Effector memory CD8-positive, alpha-beta T cell (primary cell): Measurements from ENCODE around the gene BRF1.

Source experiments
- ATAC-seq: fragments of 150-1000 bp; cut with Tn5 transposase; replicated peaks from 2 replicates; pipeline ENCODE4 v1.10.0; 2021; ENCODE audit warnings: mild to moderate bottlenecking, moderate library complexity
- DNase-seq, 3 experiments: peaks; one replicate each; pipeline ENCODE4 v3.0.0; 2021
- H3K27ac Mint-ChIP-seq, 2 donors: one replicate each; pipeline ENCODE4 v1.8.0; 2022; ENCODE audit warnings: mild to moderate bottlenecking in 2 of 2, mixed read lengths in 2 of 2, moderate library complexity in 2 of 2
- H3K27me3 Mint-ChIP-seq, 2 donors: one replicate each; pipeline ENCODE4 v1.8.0; 2022; ENCODE audit warnings: mixed read lengths in 2 of 2
- H3K36me3 Mint-ChIP-seq: one replicate; pipeline ENCODE4 v1.8.0; 2022; ENCODE audit warnings: mild to moderate bottlenecking, moderate library complexity, mixed read lengths; ENCODE audit not compliant: insufficient read depth
- H3K4me1 Mint-ChIP-seq, 2 donors: one replicate each; pipeline ENCODE4 v1.8.0; 2022; ENCODE audit warnings: low read depth in 2 of 2, mixed read lengths in 2 of 2
- H3K4me3 Mint-ChIP-seq, 2 donors: one replicate each; pipeline ENCODE4 v1.8.0; 2022; ENCODE audit warnings: mild to moderate bottlenecking in 2 of 2, mixed read lengths in 2 of 2, moderate library complexity in 2 of 2
- H3K9me3 Mint-ChIP-seq, 2 donors: one replicate each; pipeline ENCODE4 v1.8.0; 2022; ENCODE audit warnings: mixed read lengths in 2 of 2
- total RNA-seq, 9 experiments: gene quantifications; one replicate each; lab custom pipeline; 2026; lab: John Stamatoyannopoulos, UW

The BRF1 gene, protein sequence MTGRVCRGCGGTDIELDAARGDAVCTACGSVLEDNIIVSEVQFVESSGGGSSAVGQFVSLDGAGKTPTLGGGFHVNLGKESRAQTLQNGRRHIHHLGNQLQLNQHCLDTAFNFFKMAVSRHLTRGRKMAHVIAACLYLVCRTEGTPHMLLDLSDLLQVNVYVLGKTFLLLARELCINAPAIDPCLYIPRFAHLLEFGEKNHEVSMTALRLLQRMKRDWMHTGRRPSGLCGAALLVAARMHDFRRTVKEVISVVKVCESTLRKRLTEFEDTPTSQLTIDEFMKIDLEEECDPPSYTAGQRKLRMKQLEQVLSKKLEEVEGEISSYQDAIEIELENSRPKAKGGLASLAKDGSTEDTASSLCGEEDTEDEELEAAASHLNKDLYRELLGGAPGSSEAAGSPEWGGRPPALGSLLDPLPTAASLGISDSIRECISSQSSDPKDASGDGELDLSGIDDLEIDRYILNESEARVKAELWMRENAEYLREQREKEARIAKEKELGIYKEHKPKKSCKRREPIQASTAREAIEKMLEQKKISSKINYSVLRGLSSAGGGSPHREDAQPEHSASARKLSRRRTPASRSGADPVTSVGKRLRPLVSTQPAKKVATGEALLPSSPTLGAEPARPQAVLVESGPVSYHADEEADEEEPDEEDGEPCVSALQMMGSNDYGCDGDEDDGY
- 42.3 to 92.5 (median 67.1) reads per million in 9 experiments for total RNA-seq

DNA sequence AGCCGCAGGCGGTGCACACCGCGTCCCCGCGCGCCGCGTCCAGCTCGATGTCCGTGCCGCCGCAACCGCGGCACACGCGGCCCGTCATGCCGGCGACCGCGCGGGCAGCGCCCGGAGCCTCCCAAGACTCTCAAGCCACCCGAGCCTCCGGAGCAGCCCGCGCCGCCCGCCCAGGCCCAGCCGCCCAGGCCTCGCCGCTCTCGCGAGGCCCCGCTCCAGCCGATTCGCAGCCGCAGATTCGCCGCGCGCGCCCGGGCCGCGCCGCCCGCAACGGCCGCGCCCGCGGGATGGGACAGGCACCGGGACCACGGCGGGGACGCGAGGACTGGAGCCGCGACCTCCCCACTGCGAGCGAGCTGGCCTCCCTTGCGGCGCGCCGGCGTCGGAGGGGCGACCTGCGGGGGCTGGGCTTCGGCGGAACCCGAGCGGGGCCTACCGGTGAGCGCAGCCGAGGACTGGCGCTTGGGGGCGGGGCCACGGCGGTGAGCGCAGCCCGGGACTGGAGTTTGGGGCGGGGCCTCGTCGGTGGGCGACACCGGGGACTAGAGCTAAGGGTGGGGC, at the start of gene BRF1:
BRF1 (minus strand) TSS at position 460 of the 561 bp plus-strand sequence; CDS start at position 88, 372 bp downstream.
- DNase-seq (peak; percentile 96 to 97 (median 97)), ATAC-seq (peak; percentile 86)
- Mint-ChIP-seq H3K36me3 (peaks cover 25% of the 10 kb centered on the region), H3K4me3 (peak within 1 kb of the TSS; percentile 80 to 85), H3K27me3 (no peaks in the 10 kb centered on the region), H3K4me1 (peaks cover 20 to 22% of the 10 kb centered on the region in 2 donors), H3K27ac (peak within 1 kb of the TSS; percentile 85 to 88), H3K9me3 (no peaks in the 10 kb centered on the region)

DNA sequence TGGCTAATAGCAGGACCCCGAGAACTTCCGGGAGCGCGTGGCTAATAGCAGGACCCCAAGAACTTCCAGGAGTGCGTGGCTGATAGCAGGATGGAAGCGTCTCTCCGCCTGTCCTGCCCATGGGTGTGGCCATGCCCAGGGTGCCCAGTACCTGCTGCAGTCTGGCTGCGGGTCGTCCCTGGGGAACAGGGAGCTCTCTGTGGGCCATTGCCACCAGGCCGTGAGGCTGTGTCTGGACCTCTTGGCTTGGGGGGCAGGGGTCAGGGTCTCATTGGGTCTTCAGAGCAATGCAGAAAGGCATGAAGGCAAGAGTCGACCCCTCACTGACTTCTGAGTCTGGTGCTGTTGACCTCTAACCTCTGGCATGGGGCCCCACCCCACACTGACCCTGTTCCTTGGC, 49.2 kb upstream of the BRF1 start:
- no peaks in the 10 kb centered on the region for H3K9me3 Mint-ChIP-seq
- H3K27ac Mint-ChIP-seq, result no peak overlapping the region
- no peaks in the 10 kb centered on the region for H3K27me3 Mint-ChIP-seq
- no peak overlapping the region for H3K4me3 Mint-ChIP-seq
- no peak for DNase-seq
- no peak for ATAC-seq
- H3K4me1 Mint-ChIP-seq, result peaks cover 3 to 4% of the 10 kb centered on the region in 2 donors
- H3K36me3 Mint-ChIP-seq, result peaks cover 2% of the 10 kb centered on the region

DNA sequence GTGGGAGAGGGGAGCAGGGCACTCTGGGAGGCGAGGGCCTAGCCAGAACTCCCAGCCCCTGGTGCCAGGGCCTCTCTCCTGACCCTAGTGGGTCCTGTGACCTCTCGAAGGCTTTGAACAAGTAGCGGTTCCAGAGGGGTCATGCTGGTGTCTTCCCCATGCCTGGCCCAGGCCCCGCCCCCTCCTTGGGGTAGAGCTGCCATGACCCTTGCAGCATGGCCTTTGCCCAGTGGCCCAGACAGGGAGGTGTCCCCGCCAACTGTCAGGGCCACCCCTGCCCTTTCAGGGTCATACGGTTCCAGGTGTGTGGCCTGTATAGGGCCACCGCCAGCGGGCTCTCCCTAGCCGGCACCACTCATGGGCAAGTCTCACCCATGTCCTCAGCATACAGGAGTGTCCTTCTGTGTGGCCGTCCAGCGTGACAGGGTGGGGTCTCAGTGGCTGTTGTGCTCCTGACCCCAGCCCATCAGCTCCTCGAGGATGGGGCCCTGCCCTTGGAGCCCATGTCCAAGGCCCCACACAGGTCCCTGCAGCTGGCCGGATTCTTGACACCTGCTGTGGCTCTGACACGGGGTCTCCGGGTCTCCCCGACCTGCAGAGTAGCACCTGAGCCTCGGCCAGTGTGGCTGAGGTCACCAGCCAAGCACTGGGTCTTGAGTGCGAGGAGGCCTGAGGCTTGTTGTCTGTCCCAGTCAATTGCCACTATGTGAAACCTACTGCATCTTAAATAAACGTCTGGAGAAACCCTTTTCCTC, 48.3 kb upstream of the BRF1 start:
- Mint-ChIP-seq H3K27me3 (no peaks in the 10 kb centered on the region), H3K9me3 (no peaks in the 10 kb centered on the region), H3K4me3 (no peak overlapping the region), H3K27ac (no peak overlapping the region), H3K36me3 (no peaks in the 10 kb centered on the region), H3K4me1 (peaks cover 3 to 4% of the 10 kb centered on the region in 2 donors)
- ATAC-seq (no peak), DNase-seq (no peak)

DNA sequence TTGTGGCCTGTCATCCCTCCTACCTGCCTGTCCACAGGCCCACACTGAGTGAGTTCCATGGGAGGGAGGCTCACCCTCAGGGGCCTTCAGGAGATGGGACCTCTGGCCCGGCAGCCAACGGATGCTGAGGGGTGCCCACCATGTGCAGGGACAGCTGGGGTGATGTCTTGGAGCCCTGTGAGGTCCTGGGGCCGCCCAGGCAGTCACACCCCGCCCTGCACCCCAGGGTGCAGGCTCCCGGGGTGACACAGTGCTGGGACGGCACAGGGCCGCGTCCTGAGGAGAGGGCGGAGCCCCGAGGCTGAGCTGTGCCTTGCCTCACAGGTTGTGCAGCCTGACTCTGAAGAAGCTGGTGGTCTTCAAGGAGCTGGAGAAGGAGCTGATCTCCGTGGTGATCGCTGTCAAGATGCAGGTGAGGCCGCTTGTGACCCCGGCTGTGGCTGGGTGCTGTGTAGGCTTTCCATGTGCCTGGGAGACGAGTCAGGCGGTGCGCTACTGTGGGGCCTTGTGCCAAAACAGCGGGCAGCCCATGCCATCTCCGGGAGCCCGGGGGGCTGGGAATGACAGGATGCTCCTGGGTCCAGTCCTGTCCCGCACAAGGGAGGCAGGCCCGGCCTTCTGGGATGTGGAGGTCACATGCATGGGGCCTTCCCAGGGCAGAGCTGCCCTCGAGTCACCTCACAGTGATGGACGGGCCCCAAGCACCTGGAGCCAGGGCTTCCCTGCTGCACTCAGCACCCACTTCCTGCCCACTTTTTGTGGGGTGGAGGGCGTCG, 47.6 kb upstream of the BRF1 start:
- no peak for DNase-seq
- no peak overlapping the region for H3K27ac Mint-ChIP-seq
- ATAC-seq, result no peak
- no peaks in the 10 kb centered on the region for H3K36me3 Mint-ChIP-seq
- H3K27me3 Mint-ChIP-seq, result no peaks in the 10 kb centered on the region
- H3K4me3 Mint-ChIP-seq, result no peak overlapping the region
- no peaks in the 10 kb centered on the region for H3K9me3 Mint-ChIP-seq
- peaks cover 3 to 4% of the 10 kb centered on the region in 2 donors for H3K4me1 Mint-ChIP-seq

DNA sequence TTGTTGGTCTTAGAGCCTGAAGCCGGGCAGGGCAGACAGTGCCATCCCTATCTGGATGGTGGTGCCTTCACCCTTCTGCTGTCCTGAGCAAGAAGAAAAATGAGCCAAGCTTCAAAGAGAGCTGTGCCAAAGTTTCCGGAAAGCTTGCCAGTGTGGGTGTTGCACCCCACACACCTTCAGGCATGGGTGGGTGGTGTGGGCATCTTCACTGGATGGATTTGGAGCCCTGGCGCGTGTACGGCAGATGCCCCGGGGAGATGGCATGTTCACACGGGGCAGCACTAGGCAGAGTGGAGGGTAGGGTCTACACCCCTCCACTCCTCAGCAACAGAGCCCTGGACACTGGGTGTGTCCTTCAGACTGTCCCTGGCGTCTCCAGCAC, 46.8 kb upstream of the BRF1 start:
- no peaks in the 10 kb centered on the region for H3K9me3 Mint-ChIP-seq
- no peaks in the 10 kb centered on the region for H3K27me3 Mint-ChIP-seq
- no peaks in the 10 kb centered on the region for H3K36me3 Mint-ChIP-seq
- peaks cover 4 to 8% of the 10 kb centered on the region in 2 donors for H3K4me1 Mint-ChIP-seq
- DNase-seq (no peak), ATAC-seq (no peak)
- no peak overlapping the region for H3K4me3 Mint-ChIP-seq
- no peak overlapping the region for H3K27ac Mint-ChIP-seq

DNA sequence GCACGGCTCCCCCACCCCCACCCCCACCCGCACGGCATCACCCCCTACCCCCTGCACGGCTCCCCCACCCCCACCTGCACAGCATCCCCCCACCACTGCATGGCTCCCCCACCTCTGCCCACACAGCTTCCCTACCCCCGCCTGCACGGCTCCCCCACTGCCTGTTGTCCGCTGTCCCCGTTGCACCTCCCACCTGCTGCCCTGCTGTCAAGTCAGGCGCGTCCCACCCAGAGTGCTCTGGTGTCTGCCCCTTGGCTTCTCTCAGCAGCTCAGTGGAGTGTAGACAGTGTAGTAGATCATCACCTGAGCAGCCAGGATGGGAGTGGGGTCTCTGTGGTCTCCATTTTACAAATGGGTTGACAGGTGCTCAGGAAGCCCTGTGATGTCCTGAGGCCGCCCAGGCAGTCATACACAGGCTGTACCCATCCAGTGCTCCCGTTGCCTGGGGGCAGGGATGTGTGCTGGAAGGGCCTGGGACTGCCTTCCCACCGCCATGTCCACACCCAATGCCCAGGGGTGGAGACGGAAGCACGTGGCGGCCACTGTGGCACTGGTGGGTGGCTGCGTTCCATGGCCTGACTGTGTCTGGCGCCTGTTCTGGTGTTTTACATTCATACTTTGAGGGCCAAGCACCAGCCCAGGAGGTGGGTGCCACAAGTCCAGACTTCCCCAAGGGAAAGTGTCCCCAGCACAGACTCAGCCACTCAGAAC, 46.2 kb upstream of the BRF1 start:
- H3K9me3 Mint-ChIP-seq, result no peaks in the 10 kb centered on the region
- H3K27me3 Mint-ChIP-seq, result no peaks in the 10 kb centered on the region
- H3K36me3 Mint-ChIP-seq, result no peaks in the 10 kb centered on the region
- no peak overlapping the region for H3K27ac Mint-ChIP-seq
- no peak for DNase-seq
- H3K4me1 Mint-ChIP-seq, result peaks cover 2 to 5% of the 10 kb centered on the region in 2 donors
- ATAC-seq, result no peak
- H3K4me3 Mint-ChIP-seq, result no peak overlapping the region

DNA sequence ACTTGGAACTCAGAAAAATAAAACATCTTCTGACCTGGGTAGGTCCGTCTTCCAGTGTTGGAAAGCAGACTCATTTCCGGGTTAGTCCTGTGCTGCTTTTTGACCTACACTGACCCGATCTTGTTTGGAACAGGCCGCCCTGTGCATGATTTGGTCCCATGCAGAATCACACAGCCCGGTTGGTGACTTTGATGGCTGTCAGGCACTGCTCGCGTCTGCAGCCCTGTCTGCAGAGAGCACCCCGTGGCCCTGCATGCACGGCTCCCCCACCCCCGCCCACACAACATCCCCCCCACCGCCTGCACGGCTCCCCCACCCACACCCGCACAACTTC, 45.4 kb upstream of the BRF1 start:
- DNase-seq, result no peak
- H3K4me3 Mint-ChIP-seq, result no peak overlapping the region
- no peak overlapping the region for H3K27ac Mint-ChIP-seq
- H3K27me3 Mint-ChIP-seq, result no peaks in the 10 kb centered on the region
- H3K9me3 Mint-ChIP-seq, result no peaks in the 10 kb centered on the region
- H3K4me1 Mint-ChIP-seq, result peaks cover 1 to 4% of the 10 kb centered on the region in 2 donors
- H3K36me3 Mint-ChIP-seq, result no peaks in the 10 kb centered on the region
- no peak for ATAC-seq

DNA sequence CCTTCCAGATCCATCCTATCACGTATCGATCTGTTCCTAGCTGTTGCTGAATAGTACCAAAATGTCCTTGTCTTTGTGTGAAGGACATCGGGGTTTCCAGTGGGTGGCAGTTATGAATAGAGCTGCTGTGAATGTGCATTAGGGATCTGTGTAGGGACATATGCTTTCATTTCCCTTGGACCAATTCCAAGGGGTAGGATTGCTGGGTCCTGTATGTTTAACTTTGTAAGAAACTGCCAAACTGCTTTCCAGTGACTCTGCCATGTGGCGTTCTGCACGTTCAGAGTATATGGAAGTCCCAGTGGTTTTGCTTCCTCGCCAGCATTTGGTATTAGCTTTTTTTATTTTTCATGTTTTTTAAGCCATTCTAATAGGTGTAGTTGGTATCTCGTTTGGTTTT, 42.4 kb upstream of the BRF1 start:
- ATAC-seq (no peak), DNase-seq (no peak)
- Mint-ChIP-seq H3K4me3 (no peak overlapping the region), H3K27ac (no peak overlapping the region), H3K36me3 (peaks cover 3% of the 10 kb centered on the region), H3K9me3 (no peaks in the 10 kb centered on the region), H3K4me1 (peaks cover 2 to 12% of the 10 kb centered on the region in 2 donors), H3K27me3 (no peaks in the 10 kb centered on the region)

DNA sequence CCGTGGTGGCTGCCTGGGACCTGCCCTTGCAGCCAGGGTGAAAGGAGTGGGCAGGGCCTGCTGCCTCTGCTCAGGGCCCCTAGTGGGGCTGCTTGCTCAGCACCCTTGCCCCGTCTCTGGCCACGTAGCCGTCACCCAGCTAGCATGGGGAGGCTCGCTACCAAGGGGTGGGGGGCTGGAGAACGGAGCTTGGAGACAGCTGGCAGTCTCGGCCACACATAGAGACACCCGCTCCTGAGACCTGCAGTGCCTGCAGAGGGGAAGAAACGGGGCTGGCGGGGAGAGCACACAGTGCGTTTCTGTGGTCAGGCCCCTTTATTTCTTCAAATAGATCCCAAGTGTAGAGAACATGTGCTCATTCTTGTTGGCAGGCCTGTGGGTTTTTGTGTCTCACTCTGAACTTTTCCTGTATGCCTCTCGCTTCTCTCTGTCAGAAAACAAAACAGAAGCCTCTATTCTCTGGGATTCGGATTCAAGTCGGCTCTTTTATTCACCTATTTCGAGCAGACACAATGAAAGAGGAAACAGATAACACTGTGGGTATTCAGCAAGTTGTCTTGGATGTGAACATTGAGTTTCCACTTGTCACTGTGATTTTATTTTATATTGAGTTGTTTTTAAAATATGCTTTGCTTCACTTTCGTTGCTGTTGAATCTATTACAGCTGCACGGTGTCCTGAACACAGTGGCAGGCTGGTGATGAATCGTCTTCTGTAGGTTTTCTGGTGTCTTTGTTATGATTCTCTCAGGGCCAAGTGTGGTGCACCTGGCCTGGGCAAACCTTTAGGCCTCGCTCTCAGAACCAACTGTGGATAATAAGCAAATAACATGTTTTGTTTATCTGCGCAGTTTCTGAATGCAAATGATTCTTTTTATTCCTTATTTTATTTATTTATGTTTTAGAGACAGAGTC, 40.3 kb upstream of the BRF1 start:
- peaks cover 2 to 12% of the 10 kb centered on the region in 2 donors for H3K4me1 Mint-ChIP-seq
- peak overlapping the region in 1 of 2 donors; percentile 29 for H3K27ac Mint-ChIP-seq
- no peak overlapping the region for H3K4me3 Mint-ChIP-seq
- no peaks in the 10 kb centered on the region for H3K27me3 Mint-ChIP-seq
- DNase-seq, result no peak
- no peak for ATAC-seq
- peaks cover 7% of the 10 kb centered on the region for H3K36me3 Mint-ChIP-seq
- no peaks in the 10 kb centered on the region for H3K9me3 Mint-ChIP-seq

DNA sequence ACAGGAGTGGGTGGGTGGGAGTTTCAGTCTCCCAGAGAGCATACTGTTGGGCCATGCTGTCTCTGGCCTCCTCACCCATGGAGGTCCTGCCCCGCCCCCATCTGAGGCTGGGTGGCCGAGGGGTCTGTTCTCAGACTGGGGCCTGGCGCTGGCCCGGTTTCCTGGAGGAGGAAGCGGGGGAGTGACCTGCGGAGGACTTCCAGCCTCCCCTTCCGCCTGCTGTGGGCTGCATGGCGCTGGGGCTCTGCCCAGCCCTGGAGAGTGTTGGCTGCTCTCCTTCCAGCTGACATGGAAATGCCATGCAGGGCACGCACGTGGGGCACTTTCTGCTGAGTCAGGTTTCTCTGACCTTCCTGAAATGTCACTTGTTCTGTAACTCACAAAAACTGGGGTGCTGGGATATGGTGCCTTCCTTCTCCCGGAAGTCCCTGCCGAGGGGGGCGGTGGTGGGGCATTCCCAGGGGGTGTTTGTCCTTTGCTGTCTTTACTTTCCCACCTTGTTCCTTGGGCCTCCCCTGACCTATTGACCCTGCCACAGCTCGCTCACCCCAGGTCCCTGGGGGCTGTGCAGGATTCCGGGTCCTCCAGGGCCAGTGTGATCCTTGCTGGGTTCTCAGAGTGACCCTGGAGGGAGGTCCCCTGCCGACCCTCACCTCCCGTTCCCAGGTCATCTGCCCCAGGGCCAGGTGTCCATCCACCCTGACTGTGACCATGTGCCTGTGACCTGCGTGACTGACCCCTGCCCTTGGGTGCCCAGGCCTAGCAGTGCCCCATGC, 37.4 kb upstream of the BRF1 start:
- Mint-ChIP-seq H3K27me3 (no peaks in the 10 kb centered on the region), H3K4me3 (no peak overlapping the region), H3K4me1 (peaks cover 1 to 11% of the 10 kb centered on the region in 2 donors), H3K27ac (no peak overlapping the region), H3K9me3 (no peaks in the 10 kb centered on the region), H3K36me3 (peaks cover 7% of the 10 kb centered on the region)
- DNase-seq (no peak), ATAC-seq (no peak)

DNA sequence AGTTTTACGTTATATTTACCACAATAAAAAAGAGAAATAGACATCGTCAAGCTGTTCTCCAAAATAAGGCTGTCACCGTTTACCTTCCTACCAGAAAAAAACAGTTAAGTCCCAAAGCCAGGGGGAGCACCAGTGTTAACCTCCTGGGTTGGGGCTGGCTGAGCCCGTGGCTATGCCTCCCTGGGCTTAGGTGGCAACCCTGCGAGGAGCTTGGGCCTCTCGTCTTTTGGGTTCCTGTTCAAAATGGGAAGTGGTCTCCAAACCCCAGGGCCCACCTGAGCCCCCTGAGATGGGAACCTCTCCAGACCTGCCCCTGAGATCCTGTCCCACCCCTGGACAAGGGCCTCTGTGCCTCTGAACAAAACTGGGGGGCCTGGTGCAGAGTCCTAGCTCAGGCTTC, 36.6 kb upstream of the BRF1 start:
- Mint-ChIP-seq H3K27ac (no peak overlapping the region), H3K9me3 (no peaks in the 10 kb centered on the region), H3K27me3 (no peaks in the 10 kb centered on the region), H3K36me3 (peaks cover 10% of the 10 kb centered on the region), H3K4me1 (peaks cover 6 to 7% of the 10 kb centered on the region in 2 donors), H3K4me3 (no peak overlapping the region)
- no peak for ATAC-seq
- DNase-seq, result no peak
